Kidney (tissue), 14 donors: ENCODE data around the gene EHBP1. TPM values are rescaled to one million over a fixed set of nuclear protein-coding genes. Genes with fewer than 3 reads are reported as not detected.

Source experiments
- DNase-seq, 5 donors: peaks; one replicate each; pipeline ENCODE4 v3.0.0-alpha.2; 2013 to 2020
- FAIRE-seq: peaks from 2 replicates; lab custom pipeline; 2012; peaks lifted over from hg19 to GRCh38; lab: Jason Lieb, UNC
- H3K27ac ChIP-seq, 2 donors: one replicate each; pipeline ENCODE4 v1.7.0; 2013; ENCODE audit warnings: low read depth in 2 of 2, low read length in 2 of 2, inconsistent platforms in 1 of 2
- H3K27me3 ChIP-seq: one replicate; pipeline ENCODE4 v1.7.1; 2013; ENCODE audit warnings: low read length, inconsistent platforms; ENCODE audit not compliant: control insufficient read depth, insufficient read depth
- H3K36me3 ChIP-seq, 3 donors: one replicate each; pipeline versions ENCODE4 v1.7.0 to v1.7.1; 2013; ENCODE audit warnings: low read length in 3 of 3, control low read depth in 1 of 3, inconsistent platforms in 1 of 3; ENCODE audit not compliant: insufficient read depth in 3 of 3, control insufficient read depth in 2 of 3
- H3K4me1 ChIP-seq, 3 donors: one replicate each; pipeline versions ENCODE4 v1.7.0 to v1.7.1; 2013; ENCODE audit warnings: low read length in 3 of 3, inconsistent platforms in 1 of 3, low read depth in 1 of 3; ENCODE audit not compliant: control insufficient read depth in 2 of 3, insufficient read depth in 2 of 3
- H3K4me3 ChIP-seq, 3 donors: one replicate each; pipeline versions ENCODE4 v1.7.0 to v1.8.1; 2013; ENCODE audit warnings: low read length in 3 of 3, control low read depth in 1 of 3, inconsistent platforms in 1 of 3
- H3K9ac ChIP-seq, 3 donors: one replicate each; pipeline versions ENCODE4 v1.7.0 to v1.7.1; 2013; ENCODE audit warnings: low read length in 3 of 3, control low read depth in 1 of 3, inconsistent platforms in 1 of 3
- H3K9me3 ChIP-seq, 3 donors: one replicate each; pipeline versions ENCODE4 v1.7.0 to v1.7.1; 2013; ENCODE audit warnings: low read length in 3 of 3, control low read depth in 1 of 3, inconsistent platforms in 1 of 3; ENCODE audit not compliant: control insufficient read depth in 2 of 3, insufficient read depth in 1 of 3
- CTCF ChIP-seq: IDR thresholded peaks from 3 replicates; pipeline ENCODE4 v1.5.1; 2012; ENCODE audit warnings: mild to moderate bottlenecking, moderate library complexity, borderline replicate concordance; ENCODE audit not compliant: insufficient read depth; ENCODE audit errors: extremely low read depth
- intact Hi-C: fragments of 100-400 bp; cut with DNase I; formaldehyde crosslinking; loops from one replicate; pipeline ENCODE4 v1.11.1; 2022
- polyA plus RNA-seq: library from polyadenylated mRNA; stranded (reverse); fragments of 350-450 nt; fragmentation: Illumina TruSeq; extraction: RNeasy Lipid Tissue Mini Kit (QIAGEN cat#74804); gene quantifications from one replicate; pipeline ENCODE4 v1.2.3, GENCODE V29; 2014; ENCODE audit warnings: low read depth, low replicate concordance; ENCODE audit not compliant: insufficient read depth
- total RNA-seq: library from RNA; stranded (reverse); fragmentation: NEBNext Ultra II Directional; extraction: Animal tissue kit (Norgen Biotek cat#: 25700); gene quantifications from one replicate; pipeline ENCODE4 v1.2.1, GENCODE V29; 2021
- donor health status: control.
- donor health status: control.
- donor health status: control.
- donor health status: control.
- donor health status: control.
- donor health status: DM: yes; HTN: yes; CAD: no.
- donor health status: Normal renal cell carcinoma (clear cell type).

The EHBP1 gene
- total and polyA plus RNA-seq, 2 donors from 2014 or later, result 12.5 to 42.7 TPM

GRCh38 chr2:63007813-63008458, 302.4 kb downstream of the EHBP1 start:
- FAIRE-seq, result no peak
- H3K4me1 ChIP-seq, result no peaks in the 10 kb centered on the region
- no peak for TF ChIP-seq CTCF

GRCh38 chr2:63008838-63009237, 303.3 kb downstream of the EHBP1 start:
- no peak for DNase-seq
- Histone ChIP-seq H3K9ac (no peak overlapping the region), H3K27me3 (no peaks in the 10 kb centered on the region), H3K27ac (no peak overlapping the region), H3K9me3 (no peaks in the 10 kb centered on the region), H3K4me3 (no peak overlapping the region), H3K4me1 (no peaks in the 10 kb centered on the region), H3K36me3 (no peaks in the 10 kb centered on the region)
- no peak for FAIRE-seq
- intact Hi-C loops, result no loop called here
- no peak for TF ChIP-seq CTCF

More at GRCh38 chr2:63007813-63008458, 302.4 kb downstream of the EHBP1 start:
- no peak overlapping the region for H3K27ac ChIP-seq
- no peaks in the 10 kb centered on the region for H3K27me3 ChIP-seq
- no peaks in the 10 kb centered on the region for H3K36me3 ChIP-seq
- H3K9ac ChIP-seq, result no peak overlapping the region
- no peak for DNase-seq
- intact Hi-C loops, result no loop called here
- H3K9me3 ChIP-seq, result no peaks in the 10 kb centered on the region
- H3K4me3 ChIP-seq, result no peak overlapping the region

- Histone ChIP-seq H3K9ac (no peak overlapping the region), H3K27me3 (no peaks in the 10 kb centered on the region), H3K4me3 (no peak overlapping the region), H3K9me3 (no peaks in the 10 kb centered on the region), H3K27ac (no peak overlapping the region), H3K4me1 (no peaks in the 10 kb centered on the region), H3K36me3 (no peaks in the 10 kb centered on the region)
- TF ChIP-seq CTCF, result no peak
- DNase-seq (no peak), FAIRE-seq (no peak)
- intact Hi-C loops, result no loop called here
Observed at GRCh38 chr2:63009490-63009889, 304.0 kb downstream of the EHBP1 start.

GRCh38 chr2:63012541-63012940, 307.0 kb downstream of the EHBP1 start:
- no peaks in the 10 kb centered on the region for H3K4me1 ChIP-seq
- H3K27ac ChIP-seq, result no peak overlapping the region
- no peak for TF ChIP-seq CTCF
- no peaks in the 10 kb centered on the region for H3K36me3 ChIP-seq
- H3K9ac ChIP-seq, result no peak overlapping the region
- H3K4me3 ChIP-seq, result no peak overlapping the region
- no peak for DNase-seq
- intact Hi-C loops, result no loop called here
- H3K27me3 ChIP-seq, result no peaks in the 10 kb centered on the region
- FAIRE-seq, result no peak
- no peaks in the 10 kb centered on the region for H3K9me3 ChIP-seq
